ENCODE data around the gene TRIM59. TPM values are rescaled to one million over a fixed set of nuclear protein-coding genes. Genes with fewer than 3 reads are reported as not detected.

TRIM59 gene
- total RNA-seq, 2 donors from 2014 or later, result 7.5 to 16.6 TPM

DNA sequence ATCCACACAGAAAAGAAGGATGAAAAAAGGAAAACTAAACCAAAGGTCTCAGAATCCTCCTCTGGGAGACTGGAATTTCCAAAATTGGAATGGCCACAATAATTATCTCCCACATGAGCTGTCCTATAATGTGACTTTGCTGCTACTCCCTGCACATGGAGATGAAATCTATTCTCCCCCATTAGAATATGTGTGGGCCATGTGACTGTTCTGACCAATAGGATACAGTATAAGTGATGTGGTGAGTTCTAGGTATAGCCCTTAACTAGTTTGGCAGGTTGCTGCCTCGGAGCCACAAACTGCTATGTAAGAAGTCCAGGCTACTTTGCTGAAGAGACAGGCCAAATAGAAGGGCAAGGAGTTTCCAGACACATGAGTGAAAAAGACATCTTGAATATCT lies 5.2 kb downstream of the TRIM59 start:
- TF ChIP-seq, protein P1, sequence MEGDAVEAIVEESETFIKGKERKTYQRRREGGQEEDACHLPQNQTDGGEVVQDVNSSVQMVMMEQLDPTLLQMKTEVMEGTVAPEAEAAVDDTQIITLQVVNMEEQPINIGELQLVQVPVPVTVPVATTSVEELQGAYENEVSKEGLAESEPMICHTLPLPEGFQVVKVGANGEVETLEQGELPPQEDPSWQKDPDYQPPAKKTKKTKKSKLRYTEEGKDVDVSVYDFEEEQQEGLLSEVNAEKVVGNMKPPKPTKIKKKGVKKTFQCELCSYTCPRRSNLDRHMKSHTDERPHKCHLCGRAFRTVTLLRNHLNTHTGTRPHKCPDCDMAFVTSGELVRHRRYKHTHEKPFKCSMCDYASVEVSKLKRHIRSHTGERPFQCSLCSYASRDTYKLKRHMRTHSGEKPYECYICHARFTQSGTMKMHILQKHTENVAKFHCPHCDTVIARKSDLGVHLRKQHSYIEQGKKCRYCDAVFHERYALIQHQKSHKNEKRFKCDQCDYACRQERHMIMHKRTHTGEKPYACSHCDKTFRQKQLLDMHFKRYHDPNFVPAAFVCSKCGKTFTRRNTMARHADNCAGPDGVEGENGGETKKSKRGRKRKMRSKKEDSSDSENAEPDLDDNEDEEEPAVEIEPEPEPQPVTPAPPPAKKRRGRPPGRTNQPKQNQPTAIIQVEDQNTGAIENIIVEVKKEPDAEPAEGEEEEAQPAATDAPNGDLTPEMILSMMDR (IDR thresholded peaks at IDR 0.05), result no peak
- H3K4me3 ChIP-seq, result no peak overlapping the region
- no peaks in the 10 kb centered on the region for H3K9me3 ChIP-seq
- H3K27me3 ChIP-seq, result no peaks in the 10 kb centered on the region
- no peaks in the 10 kb centered on the region for H3K36me3 ChIP-seq
- DNase-seq, result no peak
- intact Hi-C loops (cut with DNase I), result no loop called here
- no peaks in the 10 kb centered on the region for H3K4me1 ChIP-seq
- H3K27ac ChIP-seq, result no peak overlapping the region
- H3K9ac ChIP-seq (ENCODE audit: low read depth in 2 of 2, low read length in 2 of 2), result no peak overlapping the region

DNA sequence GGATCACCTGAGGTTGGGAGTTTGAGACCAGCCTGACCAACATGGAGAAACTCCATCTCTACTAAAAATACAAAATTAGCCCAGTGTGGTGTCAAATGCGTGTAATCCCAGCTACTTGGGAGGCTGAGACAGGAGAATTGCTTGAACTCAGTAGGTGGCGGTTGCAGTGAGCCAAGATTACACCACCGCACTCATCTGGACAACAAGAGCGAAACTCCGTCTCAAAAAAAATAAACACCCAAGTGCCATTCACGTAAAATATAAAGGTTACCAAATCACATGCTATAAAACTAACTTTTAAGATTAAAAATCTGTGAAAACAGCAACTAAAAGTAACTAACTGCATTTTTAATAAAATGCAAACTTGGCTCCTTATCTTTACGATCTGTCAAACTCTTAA lies 8.9 kb downstream of the TRIM59 start:
- Histone ChIP-seq H3K27ac (no peak overlapping the region), H3K4me1 (no peaks in the 10 kb centered on the region), H3K9me3 (no peaks in the 10 kb centered on the region), H3K4me3 (no peak overlapping the region), H3K27me3 (no peaks in the 10 kb centered on the region), H3K9ac (ENCODE audit: low read depth in 2 of 2, low read length in 2 of 2) (no peak overlapping the region), H3K36me3 (no peaks in the 10 kb centered on the region)
- no peak for DNase-seq
- intact Hi-C loops (cut with DNase I), result no loop called here
- TF ChIP-seq, protein P1 (IDR thresholded peaks at IDR 0.05), result no peak

DNA sequence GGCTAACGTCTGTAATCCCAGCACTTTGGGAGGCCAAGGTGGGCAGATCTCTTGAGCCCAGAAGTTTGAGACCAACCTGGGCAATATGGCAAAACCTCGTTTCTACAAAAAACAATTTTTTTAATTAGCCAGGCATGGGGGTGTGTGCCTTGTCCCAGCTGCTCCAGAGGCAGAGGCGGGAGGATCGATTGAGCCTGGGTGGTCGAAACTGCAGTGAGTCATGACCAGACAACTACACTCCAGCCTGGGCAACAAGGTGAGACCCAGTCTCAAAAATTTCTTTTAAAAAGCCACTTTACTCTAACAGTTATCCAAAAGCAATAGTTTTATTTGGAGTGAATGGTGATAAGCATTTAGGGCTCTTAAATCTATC lies 12.5 kb downstream of the TRIM59 start:
- Histone ChIP-seq H3K27me3 (no peaks in the 10 kb centered on the region), H3K36me3 (peaks cover 5% of the 10 kb centered on the region), H3K9me3 (no peaks in the 10 kb centered on the region), H3K9ac (ENCODE audit: low read depth in 2 of 2, low read length in 2 of 2) (no peak overlapping the region), H3K4me1 (no peaks in the 10 kb centered on the region), H3K27ac (no peak overlapping the region), H3K4me3 (no peak overlapping the region)
- intact Hi-C loops (cut with DNase I), result no loop called here
- TF ChIP-seq, protein P1 (IDR thresholded peaks at IDR 0.05), result no peak
- DNase-seq, result no peak

DNA sequence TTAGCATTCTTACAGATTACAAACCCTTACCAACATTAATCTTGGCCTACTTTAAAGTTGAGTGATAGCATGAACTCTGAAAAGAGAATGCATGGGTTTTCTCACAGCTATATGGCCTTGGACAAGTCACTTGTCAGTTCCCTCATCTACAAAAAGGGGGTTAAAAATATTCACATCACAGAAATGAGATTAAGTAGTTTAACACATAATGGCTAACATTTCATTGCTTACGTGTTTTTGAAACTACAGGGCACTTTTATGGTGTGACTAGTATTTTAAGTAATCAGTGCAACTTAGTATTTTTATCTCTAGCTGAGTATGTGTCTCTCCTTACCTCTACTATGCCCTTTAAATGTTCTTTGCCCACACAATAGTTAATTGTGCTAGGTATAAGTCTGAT lies 13.8 kb downstream of the TRIM59 start:
- no peak overlapping the region for H3K4me3 ChIP-seq
- H3K36me3 ChIP-seq, result peaks cover 5% of the 10 kb centered on the region
- no peaks in the 10 kb centered on the region for H3K27me3 ChIP-seq
- intact Hi-C loops (cut with DNase I), result no loop called here
- H3K9me3 ChIP-seq, result no peaks in the 10 kb centered on the region
- DNase-seq, result no peak
- no peaks in the 10 kb centered on the region for H3K4me1 ChIP-seq
- TF ChIP-seq, protein P1 (IDR thresholded peaks at IDR 0.05), result no peak
- no peak overlapping the region for H3K9ac ChIP-seq (ENCODE audit: low read depth in 2 of 2, low read length in 2 of 2)
- H3K27ac ChIP-seq, result no peak overlapping the region

DNA sequence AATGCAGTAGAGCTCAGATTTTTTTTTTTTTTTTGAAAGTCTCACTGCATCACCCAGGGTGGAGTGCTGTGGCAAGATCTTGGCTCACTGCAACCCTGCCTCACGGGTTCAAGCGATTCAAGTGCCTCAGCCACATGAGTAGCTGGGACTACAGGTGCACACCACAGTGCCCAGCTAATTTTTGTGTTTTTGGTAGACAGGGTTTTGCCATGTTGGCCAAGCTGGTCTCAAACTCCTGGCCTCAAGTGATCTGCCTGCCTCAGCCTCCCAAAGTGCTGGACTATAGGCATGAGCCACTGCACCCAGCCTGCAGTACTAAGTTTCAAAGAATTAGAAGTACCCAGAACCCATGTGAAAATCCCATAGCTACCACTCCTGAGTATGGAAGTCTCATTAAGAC lies 14.5 kb downstream of the TRIM59 start:
- no peaks in the 10 kb centered on the region for H3K9me3 ChIP-seq
- H3K4me3 ChIP-seq, result no peak overlapping the region
- no peaks in the 10 kb centered on the region for H3K4me1 ChIP-seq
- TF ChIP-seq, protein P1 (IDR thresholded peaks at IDR 0.05), result no peak
- H3K9ac ChIP-seq (ENCODE audit: low read depth in 2 of 2, low read length in 2 of 2), result no peak overlapping the region
- H3K27me3 ChIP-seq, result no peaks in the 10 kb centered on the region
- no peak for DNase-seq
- intact Hi-C loops (cut with DNase I), result no loop called here
- H3K36me3 ChIP-seq, result peaks cover 5% of the 10 kb centered on the region
- H3K27ac ChIP-seq, result no peak overlapping the region

DNA sequence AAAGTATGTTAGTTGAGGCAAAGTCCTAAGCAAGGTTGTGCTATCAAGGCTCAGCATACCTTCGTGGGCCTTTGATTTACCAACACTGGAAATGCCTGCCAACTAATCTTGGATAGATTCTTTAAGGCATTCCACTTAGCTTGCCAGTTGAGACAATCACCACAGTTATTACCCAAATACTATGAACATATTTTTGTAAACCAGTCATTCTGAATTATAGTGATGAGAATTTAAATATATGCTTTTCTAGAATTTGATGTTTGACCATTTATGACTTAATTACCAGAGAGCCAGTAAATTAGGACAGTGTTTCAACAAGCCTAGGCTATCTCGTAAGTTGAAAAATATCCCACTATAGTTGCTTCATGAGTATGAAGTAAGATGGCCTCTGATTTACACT lies 15.5 kb downstream of the TRIM59 start:
- TF ChIP-seq, protein P1 (IDR thresholded peaks at IDR 0.05), result no peak
- intact Hi-C loops (cut with DNase I), result no loop called here
- Histone ChIP-seq H3K36me3 (peaks cover 5% of the 10 kb centered on the region), H3K4me3 (no peak overlapping the region), H3K27ac (no peak overlapping the region), H3K27me3 (no peaks in the 10 kb centered on the region), H3K9me3 (no peaks in the 10 kb centered on the region), H3K4me1 (no peaks in the 10 kb centered on the region), H3K9ac (ENCODE audit: low read depth in 2 of 2, low read length in 2 of 2) (no peak overlapping the region)
- DNase-seq, result no peak

All from colonic mucosa (tissue), 4 donors.